GM19324 (cell line): ENCODE results near the gene OR2A14.
"Not testable (repeated sequence)": the region's sequence is repeated elsewhere in the genome, so short reads cannot be mapped to it uniquely, and the experiment has no call there.

ENCODE experiments used
- ATAC-seq: cut with Tn5 transposase; IDR thresholded peaks from one replicate; pipeline ENCODE4 v1.9.1; 2021; ENCODE audit warnings: mild to moderate bottlenecking, moderate library complexity; ENCODE audit not compliant: unreplicated experiment, low FRiP score

OR2A14 gene

DNA sequence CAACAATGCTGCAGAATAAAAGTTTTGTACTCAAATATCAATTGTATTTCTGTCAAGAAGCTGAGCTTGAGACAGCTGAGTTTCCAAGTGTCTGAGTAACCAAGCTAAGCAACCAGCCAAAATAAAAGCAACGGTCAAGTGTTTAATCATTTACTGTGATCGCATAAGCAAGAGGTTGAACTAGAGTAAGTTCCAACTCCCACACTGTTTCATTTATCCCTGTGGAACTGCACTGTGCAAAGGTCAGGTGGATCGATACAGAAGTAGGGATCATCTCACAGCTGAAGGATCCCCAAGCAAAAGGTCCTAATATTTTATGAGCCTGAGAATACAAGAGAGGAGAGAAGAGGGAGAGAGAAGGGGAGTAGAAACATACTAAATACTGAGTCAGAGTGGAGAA is 21.4 kb downstream of the OR2A14 start:
- ATAC-seq = no peak

DNA sequence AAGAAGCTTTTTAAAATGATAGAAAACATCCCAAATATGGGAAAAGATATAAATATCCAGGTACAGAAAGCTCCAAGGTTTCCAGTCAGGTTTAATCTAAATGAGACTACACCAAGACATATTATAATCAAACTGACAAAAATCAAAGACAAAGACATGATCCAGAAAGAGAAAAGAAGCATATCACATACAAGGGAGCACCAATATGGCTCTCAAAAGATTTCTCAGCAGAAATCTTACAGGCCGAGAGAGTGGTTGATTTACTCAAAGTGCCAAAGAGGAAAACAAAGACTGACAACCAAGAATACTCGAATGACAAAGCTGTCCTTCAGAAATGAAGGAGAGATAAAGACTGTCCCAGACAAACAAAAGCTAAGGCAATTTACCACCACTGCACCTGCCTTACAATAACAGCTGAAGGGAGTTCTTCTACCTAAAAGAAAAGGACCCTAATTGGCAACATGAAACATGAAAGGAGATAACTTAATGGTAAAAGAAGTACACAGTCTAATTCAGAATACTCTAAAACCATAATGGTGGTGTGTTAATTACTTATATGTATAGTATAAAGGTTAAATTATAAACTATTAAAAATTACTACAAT is 25.4 kb downstream of the OR2A14 start:
- no peak for ATAC-seq

DNA sequence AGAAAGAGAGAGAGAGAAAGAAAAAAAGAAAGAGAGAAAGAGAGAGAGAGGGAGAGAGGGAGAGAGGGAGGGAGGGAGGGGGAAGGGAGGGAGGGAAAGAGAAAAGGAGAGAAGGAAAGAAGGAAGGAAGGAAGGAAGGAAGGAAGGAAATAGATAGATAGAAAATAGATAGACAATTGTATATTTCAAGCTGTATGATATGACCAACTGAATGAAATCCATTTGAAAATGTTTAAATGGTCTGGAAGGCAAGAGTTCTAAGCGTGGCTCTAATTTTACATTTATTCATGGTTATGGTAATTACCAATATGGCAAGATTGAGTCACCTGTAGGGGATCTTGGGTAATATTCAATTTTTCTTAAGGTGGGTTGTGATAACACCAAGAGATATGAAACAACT is 35.9 kb downstream of the OR2A14 start:
- no peak for ATAC-seq

DNA sequence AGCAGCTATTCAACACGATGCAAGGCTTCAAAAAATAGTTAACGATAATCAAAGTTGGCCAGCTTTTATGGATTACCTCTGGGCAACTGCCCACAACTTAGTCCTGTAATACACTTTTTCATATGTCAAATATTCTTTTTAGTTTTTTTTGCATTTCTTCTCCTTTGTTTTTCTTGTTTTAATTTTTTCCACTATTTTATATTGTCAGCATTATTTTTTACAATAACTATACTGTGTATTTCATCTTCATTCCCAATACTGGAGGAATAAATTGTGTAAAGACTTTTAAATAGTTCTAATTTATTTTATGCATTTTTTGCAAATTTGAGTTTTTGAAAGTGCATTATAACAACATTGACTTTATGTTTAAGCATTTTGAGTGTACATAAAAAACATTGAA is 41.8 kb downstream of the OR2A14 start:
- ATAC-seq = no peak

DNA sequence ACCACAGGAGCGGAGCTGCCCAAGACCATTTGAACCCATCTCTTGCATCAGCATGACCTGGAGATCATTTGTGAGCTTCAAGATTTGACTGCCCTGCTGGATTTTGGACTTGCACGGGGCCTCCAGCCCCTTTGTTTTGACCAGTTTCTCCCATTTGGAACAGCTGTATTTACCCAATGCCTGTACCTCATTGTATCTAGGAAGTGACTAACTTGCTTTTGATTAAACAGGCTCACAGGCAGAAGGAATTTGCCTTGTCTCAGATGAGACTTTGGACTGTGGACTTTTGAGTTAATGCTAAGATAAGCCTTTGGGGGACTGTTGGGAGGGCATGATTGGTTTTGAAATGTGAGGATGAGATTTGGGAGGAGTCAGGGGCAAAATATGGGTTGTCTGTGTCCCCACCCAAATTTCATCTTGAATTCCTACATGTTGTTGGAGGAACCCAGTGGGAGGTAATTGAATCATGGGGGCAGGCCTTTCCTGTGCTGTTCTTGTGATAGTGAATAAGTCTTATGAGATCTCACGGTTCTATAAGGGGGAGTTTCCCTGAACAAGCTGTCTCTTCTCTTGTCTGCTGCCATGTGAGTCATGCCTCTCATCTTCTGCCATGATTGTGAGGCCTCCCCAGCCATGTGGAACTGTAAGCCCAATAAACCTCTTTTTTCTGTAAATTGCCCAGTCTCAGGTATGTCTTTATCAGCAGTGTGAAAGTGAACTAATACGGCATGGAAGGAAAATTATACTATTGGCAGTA is 48.8 kb downstream of the OR2A14 start:
- ATAC-seq = not testable (repeated sequence)

DNA sequence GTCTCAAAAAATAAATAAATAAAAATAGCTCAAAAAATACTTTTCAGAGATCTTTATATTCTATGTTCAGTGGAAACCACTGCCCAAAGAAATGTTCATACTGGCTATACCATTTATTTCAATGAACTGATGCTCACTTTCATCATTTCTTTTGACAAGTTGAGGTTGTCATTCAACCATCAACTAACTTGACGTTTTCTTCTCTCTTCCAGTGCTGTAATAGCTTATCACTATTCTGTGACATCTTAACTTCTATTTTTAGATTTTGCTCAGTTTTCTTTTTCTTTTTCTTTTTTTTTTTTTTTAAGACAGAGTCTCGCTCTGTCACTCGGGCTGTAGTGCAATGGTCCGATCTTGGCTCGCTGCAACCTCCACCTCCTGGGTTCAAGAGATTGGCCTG is 51.6 kb downstream of the OR2A14 start:
- no peak for ATAC-seq

DNA sequence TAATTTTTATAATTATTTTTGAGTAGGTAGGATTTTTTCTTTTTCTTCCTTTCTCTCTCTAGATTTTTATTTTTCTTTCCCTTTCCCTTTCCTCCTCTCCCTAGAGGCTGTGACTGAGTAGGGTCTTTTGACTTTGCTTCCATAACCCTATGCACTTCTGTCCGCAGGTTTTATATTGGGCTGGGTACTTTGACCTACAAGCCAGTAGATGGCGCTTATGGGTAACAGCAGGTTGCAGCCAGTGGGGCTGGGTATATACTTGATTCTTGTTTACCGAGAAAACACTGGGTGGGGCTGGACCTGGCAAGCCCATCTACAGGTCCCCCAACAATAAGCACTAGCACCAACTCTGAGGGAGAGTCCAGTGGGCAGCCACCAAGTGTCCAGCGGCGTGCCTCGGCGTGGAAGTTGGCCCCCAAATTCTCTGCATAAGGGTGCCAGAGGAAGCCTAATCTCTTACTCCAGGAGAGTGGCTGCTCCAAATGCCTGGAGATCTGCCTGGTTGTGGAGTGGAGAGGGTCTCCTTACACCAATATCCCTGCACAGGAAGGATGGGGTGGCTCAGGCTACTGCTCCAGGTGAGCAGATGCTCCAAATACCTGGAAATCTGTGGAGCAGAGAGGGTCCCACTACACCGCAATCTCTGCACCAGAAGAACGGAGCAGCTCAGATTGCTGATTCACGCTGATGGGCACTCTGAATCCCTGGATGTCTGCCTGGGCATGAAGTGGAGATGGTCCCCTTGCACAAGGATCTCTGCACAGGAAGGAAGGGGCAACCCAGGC is 55.6 kb downstream of the OR2A14 start:
- peak; percentile 92 for ATAC-seq

DNA sequence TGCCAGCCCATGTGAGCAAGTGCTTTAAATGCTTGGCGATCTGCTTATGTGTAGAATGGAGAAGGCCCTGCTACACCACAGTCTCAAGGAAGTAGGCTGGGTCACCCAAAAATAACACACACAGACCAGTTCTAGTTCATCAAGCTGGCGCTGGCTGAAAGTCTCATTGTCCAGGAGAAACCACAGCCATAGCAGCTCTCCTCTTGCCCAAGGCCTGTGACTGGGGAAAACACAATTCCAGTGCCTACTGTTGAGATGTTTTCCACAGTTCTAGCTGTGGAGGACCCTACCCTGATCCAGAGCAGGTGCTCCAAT is 56.1 kb downstream of the OR2A14 start:
- peak; percentile 57 for ATAC-seq
